HK-2 (cell line): Measurements from ENCODE around the gene RTN4R.

Experiments
- DNase-seq: peaks from one replicate; pipeline ENCODE4 v3.0.0-alpha.2; 2018; ENCODE audit not compliant: unreplicated experiment

The RTN4R gene

GRCh38 chr22:20242393-20243175 lies 25.5 kb downstream of the RTN4R start:
- DNase-seq = no peak

- DNase-seq = no peak
Observed at GRCh38 chr22:20241579-20242392, 26.3 kb downstream of the RTN4R start.

DNA sequence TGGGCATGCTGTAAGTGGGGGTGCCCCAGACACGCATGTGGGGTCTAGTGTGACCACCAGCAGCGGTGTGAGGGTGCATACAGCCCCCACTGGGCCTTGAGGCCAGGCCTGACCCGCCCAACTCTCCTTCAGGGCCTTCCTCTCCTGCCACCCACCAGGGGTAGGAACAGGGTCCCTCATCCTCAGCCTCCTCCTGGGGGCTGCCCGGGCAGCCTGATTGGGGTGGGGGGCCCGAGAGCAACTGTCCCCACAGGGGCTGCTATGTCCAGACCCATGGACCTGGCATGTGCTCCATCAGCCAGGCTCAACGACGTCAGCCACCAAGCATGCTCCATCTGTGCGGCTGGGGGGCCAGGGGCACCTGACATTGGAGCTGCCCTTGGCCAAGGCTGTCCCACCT lies 27.2 kb downstream of the RTN4R start:
- no peak for DNase-seq

DNA sequence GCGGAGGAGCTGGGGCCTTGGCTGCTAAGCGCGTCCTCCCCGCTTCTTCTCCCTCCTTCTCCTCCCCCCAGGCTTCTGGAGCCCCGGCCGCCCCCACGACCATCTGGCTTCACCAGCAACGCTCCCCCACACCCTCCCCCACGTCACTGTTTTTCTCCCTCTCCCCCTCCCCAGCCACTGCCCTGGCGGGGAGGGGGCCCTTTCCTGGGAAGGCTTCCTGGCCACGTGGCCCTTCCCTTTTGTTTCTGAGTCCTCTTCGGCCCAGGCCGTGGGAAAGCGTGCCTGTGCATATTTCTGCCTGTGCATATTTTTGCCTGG lies 27.7 kb downstream of the RTN4R start:
- DNase-seq = no peak

DNA sequence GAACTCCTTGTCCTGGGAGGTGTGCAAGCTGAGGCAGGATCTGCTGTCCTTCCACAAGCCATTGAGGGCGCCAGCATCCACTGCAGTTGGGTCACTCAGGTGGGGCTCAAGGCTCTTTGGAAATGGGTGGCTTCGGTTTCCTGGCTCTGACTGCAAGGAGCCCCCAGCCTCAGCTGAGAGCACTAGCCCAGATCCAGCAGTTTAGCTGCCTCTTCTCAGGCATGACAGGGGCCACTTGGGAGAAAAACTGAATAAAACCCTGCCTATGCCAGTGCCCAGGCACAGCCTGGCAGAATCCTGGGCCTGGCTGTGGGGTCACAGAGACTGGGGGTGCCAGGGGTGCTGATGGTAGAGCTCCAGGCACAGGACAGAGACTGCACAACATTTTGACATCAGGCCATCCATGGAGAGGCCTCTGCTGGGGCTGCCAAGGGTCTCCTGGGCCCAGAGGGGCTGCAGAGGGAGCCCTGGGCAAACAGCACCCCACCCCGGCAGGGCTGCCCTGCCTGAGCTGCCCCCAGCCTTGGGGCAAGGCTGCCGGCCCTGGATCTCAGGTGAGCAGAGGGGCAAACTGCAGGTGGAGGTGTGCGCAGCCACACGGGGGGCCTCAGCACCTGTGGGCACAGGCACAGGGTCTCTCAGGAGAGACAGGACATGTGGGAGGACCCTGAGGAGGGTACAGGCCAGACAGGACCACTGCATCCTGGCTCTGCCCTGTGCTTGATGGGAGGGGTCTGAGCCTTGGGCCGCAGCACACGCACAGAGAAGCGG lies 28.3 kb downstream of the RTN4R start:
- DNase-seq = no peak

- no peak for DNase-seq
Observed at GRCh38 chr22:20238901-20239675, 29.0 kb downstream of the RTN4R start.

DNA sequence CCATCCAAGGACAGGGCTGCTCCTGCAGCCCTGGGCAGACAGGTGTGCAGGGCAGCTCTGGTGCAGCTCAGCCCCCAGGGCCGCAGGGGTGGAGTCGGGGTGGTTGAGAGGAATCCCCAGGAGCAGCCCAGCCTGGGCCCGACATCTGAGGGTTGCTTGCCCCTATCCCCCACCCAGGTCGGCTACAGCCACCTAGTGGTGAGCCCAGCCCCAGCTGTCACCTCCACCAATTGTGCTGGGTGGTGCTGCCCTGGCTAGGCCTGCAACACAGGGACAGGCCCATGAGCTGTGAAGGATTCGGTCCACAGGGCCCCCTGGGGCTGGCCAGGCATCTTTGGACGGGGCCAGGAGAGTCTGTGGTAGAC lies 29.6 kb downstream of the RTN4R start:
- DNase-seq = peak; percentile 47

GRCh38 chr22:20237480-20238440 lies 30.4 kb downstream of the RTN4R start:
- no peak for DNase-seq

DNA sequence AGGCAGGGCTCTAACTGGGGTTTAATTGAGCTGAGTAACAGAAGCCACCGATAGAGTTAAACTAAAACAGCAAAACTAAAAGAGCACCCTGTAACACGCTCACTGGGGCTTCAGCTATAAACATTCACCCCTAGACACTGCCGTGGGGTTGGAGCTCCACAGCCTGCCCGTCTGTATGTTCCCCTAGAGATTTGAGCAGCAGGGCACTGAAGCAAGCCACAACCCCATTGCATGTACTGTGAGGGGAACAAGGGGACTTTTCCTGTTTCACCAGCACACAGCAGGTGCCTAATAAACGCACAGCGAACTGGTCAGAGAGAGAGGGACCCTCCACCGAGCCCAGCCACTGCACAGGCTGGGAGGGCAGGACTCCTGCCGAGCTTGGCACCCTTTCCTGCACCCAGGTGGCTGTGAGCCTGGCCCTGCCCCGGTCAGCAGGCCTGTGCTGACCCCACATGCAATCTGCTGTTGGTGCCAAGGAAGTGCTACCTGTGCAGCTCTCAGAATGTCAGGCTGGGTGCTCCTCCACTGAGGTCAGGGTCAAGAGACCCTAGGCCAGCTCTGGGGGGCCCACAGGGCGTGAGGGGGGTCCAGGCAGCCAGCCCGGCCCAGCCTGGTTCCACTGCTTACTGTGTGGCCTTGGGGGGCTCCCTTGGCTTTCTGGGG lies 31.9 kb downstream of the RTN4R start:
- no peak for DNase-seq

DNA sequence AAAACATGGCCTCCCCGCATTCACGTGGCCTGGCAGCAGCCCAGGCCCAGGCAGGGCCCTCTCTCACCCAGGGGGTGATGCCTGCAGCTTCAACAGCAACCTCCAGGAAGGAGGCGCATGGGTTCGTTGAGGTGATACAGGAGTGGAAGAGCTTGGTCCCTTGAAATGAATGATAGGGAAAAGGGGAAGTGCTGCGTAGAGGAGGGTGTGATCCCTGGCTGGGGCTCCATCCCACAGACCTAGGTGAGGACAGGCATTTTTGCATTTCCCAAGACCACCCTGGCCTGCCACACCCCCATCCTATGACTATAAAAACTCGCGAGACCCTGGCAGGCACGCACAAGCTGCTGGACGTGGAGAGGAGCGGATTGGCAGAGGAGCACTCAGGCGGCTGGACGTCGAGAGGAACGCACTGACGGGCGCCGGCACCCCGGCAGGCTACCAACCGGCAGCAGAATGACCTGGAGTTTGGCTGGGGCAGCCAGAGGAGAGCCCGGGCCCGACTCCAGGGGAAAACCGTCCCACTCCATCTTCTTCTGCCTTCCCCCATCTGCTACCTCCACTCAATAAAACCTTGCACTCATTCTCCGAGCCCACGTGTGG lies 32.6 kb downstream of the RTN4R start:
- DNase-seq = no peak

DNA sequence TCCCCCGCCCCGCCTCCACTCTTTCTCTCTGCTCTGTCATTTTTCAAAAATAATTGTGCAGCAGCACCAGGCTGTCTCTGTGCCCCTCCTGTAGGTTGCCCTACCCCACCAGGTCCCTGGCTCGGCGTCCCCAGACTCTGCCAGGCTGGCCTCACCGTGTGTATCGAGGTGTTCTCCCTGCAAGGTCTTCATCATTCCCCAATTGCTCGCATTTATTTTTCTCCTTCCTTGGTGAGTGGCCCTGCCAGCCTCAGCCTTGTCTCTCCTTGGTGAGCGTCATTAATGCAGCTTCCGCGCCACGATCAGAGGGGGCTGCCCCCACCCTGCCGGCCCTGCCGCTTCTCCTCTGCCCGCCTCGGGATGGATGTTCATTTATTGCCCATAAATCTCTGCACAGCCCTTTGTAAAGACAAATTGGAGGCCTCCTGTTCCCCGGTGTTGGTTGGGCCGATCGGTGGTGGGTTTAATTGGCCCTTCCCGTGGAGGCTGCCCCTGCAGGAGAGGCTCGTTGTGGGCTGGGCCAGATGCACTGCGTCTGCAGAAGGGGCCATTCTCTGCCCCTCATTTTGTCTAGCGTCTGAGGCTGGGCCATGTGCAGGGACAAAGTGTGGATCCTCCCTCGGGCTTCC lies 33.2 kb downstream of the RTN4R start:
- DNase-seq = no peak

- DNase-seq = no peak
Observed at GRCh38 chr22:20234314-20234682, 33.8 kb downstream of the RTN4R start.

GRCh38 chr22:20233351-20234313 lies 34.5 kb downstream of the RTN4R start:
- no peak for DNase-seq

GRCh38 chr22:20232781-20233180 lies 35.3 kb downstream of the RTN4R start:
- no peak for DNase-seq

- DNase-seq = no peak
Observed at GRCh38 chr22:20232237-20232598, 35.9 kb downstream of the RTN4R start.

GRCh38 chr22:20231514-20232236 lies 36.4 kb downstream of the RTN4R start:
- no peak for DNase-seq

GRCh38 chr22:20230777-20231420 lies 37.2 kb downstream of the RTN4R start:
- DNase-seq = no peak
